ENCODE measurements around the gene MEOX2. TPM values are rescaled to one million over a fixed set of nuclear protein-coding genes. Genes with fewer than 3 reads are reported as not detected.

Gene MEOX2
- total RNA-seq, 1 donor from 2014 or later = not detected

DNA sequence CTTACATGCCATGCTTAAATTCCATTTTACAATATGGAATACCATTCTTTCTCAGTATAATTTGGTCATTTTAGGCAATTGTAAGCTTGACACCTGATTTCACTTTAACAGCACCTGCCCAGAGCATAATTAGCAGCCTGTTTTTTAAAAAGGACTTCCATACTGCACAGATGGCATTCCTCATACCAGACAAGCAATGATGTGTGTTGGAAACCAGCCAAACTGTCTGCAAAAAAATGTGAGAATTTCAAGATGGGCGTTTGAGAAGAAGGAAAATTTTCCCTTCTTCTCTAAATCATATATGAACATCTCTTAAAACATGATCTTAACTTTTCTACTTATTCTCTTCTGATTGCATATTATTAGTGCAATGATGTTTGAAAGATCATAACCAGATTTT is 84.2 kb downstream of the MEOX2 start:
- Histone ChIP-seq H3K9me3 (ENCODE audit: low read depth) (no peaks in the 10 kb centered on the region), H3K79me2 (ENCODE audit: low read depth) (no peaks in the 10 kb centered on the region), H2AFZ (replicated peaks) (no peak overlapping the region), H3K4me3 (no peak overlapping the region), H3K9ac (no peak overlapping the region), H3K27ac (no peak overlapping the region), H4K20me1 (ENCODE audit: low read depth) (no peaks in the 10 kb centered on the region), H3F3A (ENCODE audit: low read depth) (no peaks in the 10 kb centered on the region), H3K36me3 (no peaks in the 10 kb centered on the region), H3K4me1 (no peaks in the 10 kb centered on the region), H3K4me2 (no peak overlapping the region), H3K27me3 (no peaks in the 10 kb centered on the region)
- no peaks in the 10 kb centered on the region for H3K9me3 Mint-ChIP-seq
- H3K27me3 Mint-ChIP-seq (ENCODE audit: insufficient read depth, low read depth) = no peaks in the 10 kb centered on the region
- H3K4me1 Mint-ChIP-seq = no peaks in the 10 kb centered on the region
- DNase-seq (ENCODE audit: low spot score) = no peak
- no peaks in the 10 kb centered on the region for H3K36me3 Mint-ChIP-seq
- no peak overlapping the region for H3K27ac Mint-ChIP-seq
- H3K4me3 Mint-ChIP-seq = no peak overlapping the region
- TF ChIP-seq EZH2phosphoT487 (IDR thresholded peaks at IDR 0.05) (no peak), EZH2 (IDR thresholded peaks at IDR 0.05) (no peak)
- TF ChIP-seq, protein P1, sequence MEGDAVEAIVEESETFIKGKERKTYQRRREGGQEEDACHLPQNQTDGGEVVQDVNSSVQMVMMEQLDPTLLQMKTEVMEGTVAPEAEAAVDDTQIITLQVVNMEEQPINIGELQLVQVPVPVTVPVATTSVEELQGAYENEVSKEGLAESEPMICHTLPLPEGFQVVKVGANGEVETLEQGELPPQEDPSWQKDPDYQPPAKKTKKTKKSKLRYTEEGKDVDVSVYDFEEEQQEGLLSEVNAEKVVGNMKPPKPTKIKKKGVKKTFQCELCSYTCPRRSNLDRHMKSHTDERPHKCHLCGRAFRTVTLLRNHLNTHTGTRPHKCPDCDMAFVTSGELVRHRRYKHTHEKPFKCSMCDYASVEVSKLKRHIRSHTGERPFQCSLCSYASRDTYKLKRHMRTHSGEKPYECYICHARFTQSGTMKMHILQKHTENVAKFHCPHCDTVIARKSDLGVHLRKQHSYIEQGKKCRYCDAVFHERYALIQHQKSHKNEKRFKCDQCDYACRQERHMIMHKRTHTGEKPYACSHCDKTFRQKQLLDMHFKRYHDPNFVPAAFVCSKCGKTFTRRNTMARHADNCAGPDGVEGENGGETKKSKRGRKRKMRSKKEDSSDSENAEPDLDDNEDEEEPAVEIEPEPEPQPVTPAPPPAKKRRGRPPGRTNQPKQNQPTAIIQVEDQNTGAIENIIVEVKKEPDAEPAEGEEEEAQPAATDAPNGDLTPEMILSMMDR (IDR thresholded peaks at IDR 0.05) = no peak

DNA sequence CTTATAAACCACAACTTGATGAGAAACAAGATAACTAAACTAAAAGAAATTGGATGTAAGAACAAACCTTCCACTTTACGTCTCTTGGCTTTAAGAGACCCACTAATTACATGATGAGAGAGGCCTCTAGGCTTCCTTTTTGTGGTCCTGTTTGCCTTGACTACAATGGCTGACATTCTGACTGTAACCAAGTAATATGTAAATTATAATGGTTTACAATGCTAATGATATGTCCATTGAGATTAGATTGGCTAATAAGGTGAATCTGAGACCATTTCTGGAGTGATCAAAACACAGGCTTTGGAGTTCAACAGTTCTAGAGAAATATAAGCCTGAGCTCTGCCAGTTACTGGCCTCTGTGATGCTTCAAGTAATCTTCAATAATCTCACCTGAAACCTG is 85.3 kb downstream of the MEOX2 start:
- H3K36me3 ChIP-seq = no peaks in the 10 kb centered on the region
- H2AFZ ChIP-seq (replicated peaks) = no peak overlapping the region
- no peaks in the 10 kb centered on the region for H3F3A ChIP-seq (ENCODE audit: low read depth)
- H3K9ac ChIP-seq = no peak overlapping the region
- Mint-ChIP-seq H3K27ac (no peak overlapping the region), H3K9me3 (no peaks in the 10 kb centered on the region), H3K4me1 (no peaks in the 10 kb centered on the region), H3K36me3 (no peaks in the 10 kb centered on the region), H3K27me3 (ENCODE audit: insufficient read depth, low read depth) (no peaks in the 10 kb centered on the region), H3K4me3 (no peak overlapping the region)
- DNase-seq (ENCODE audit: low spot score) = no peak
- no peaks in the 10 kb centered on the region for H3K79me2 ChIP-seq (ENCODE audit: low read depth)
- H3K4me2 ChIP-seq = no peak overlapping the region
- H4K20me1 ChIP-seq (ENCODE audit: low read depth) = no peaks in the 10 kb centered on the region
- H3K27me3 ChIP-seq = no peaks in the 10 kb centered on the region
- no peak overlapping the region for H3K4me3 ChIP-seq
- H3K9me3 ChIP-seq (ENCODE audit: low read depth) = no peaks in the 10 kb centered on the region
- H3K27ac ChIP-seq = no peak overlapping the region
- TF ChIP-seq EZH2phosphoT487 (IDR thresholded peaks at IDR 0.05) (no peak), EZH2 (IDR thresholded peaks at IDR 0.05) (no peak)
- TF ChIP-seq, protein P1 (IDR thresholded peaks at IDR 0.05) = no peak
- no peaks in the 10 kb centered on the region for H3K4me1 ChIP-seq

DNA sequence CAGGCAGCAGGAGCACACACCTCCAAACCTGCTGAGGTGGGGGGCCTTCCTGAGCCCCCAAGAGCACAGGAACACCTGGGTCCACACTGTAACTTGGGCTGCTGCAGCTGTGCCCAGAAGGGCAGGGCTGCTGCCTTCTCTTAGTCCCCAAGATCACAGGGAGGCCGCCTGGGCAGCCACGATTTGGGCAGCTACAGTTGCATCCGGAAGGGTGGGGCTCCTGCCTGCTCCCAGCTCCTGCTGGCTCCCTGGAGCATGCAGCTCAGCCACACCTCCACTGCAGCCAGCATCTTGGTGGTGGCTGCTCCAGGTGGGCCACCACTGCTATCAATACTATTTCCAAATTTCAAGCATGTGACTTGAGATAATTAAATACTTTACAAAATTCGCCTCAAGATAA is 86.2 kb downstream of the MEOX2 start:
- H3K9me3 ChIP-seq (ENCODE audit: low read depth) = no peaks in the 10 kb centered on the region
- Mint-ChIP-seq H3K4me1 (no peaks in the 10 kb centered on the region), H3K4me3 (no peak overlapping the region), H3K27me3 (ENCODE audit: insufficient read depth, low read depth) (no peaks in the 10 kb centered on the region), H3K27ac (no peak overlapping the region), H3K9me3 (no peaks in the 10 kb centered on the region), H3K36me3 (no peaks in the 10 kb centered on the region)
- H3K4me1 ChIP-seq = no peaks in the 10 kb centered on the region
- no peak overlapping the region for H3K4me3 ChIP-seq
- no peaks in the 10 kb centered on the region for H4K20me1 ChIP-seq (ENCODE audit: low read depth)
- H3K27me3 ChIP-seq = no peaks in the 10 kb centered on the region
- no peak for DNase-seq (ENCODE audit: low spot score)
- H3F3A ChIP-seq (ENCODE audit: low read depth) = no peaks in the 10 kb centered on the region
- H3K79me2 ChIP-seq (ENCODE audit: low read depth) = no peaks in the 10 kb centered on the region
- no peak overlapping the region for H2AFZ ChIP-seq (replicated peaks)
- H3K27ac ChIP-seq = no peak overlapping the region
- no peak overlapping the region for H3K9ac ChIP-seq
- TF ChIP-seq EZH2phosphoT487 (IDR thresholded peaks at IDR 0.05) (no peak), EZH2 (IDR thresholded peaks at IDR 0.05) (no peak)
- TF ChIP-seq, protein P1 (IDR thresholded peaks at IDR 0.05) = no peak
- no peaks in the 10 kb centered on the region for H3K36me3 ChIP-seq
- H3K4me2 ChIP-seq = no peak overlapping the region
